Lung (tissue), 12 donors: ENCODE results near the gene SPPL2B. TPM values are rescaled to one million over a fixed set of nuclear protein-coding genes. Genes with fewer than 3 reads are reported as not detected.

Experiments used
- ATAC-seq: fragments of 200-7000 bp; cut with Tn5 transposase; one replicate; pipeline ENCODE4 v1.9.1; 2020; ENCODE audit warnings: moderate number of reproducible peaks; ENCODE audit not compliant: insufficient read depth, low FRiP score
- DNase-seq, 3 donors: peaks; one replicate each; pipeline ENCODE4 v3.0.0-alpha.2; 2013 to 2017
- H3K27ac ChIP-seq, 2 donors: one replicate each; pipeline ENCODE4 v1.5.1; 2013; ENCODE audit warnings: mild to moderate bottlenecking in 2 of 2, moderate library complexity in 2 of 2, control low read depth in 1 of 2, inconsistent platforms in 1 of 2, low read depth in 1 of 2, low read length in 1 of 2
- H3K27me3 ChIP-seq, 3 donors: one replicate each; pipeline ENCODE4 v1.5.1; 2013; ENCODE audit warnings: low read length in 2 of 3; ENCODE audit not compliant: control insufficient read depth in 3 of 3, insufficient read depth in 3 of 3
- H3K36me3 ChIP-seq, 4 donors: one replicate each; pipeline ENCODE4 v1.5.1; 2013; ENCODE audit warnings: low read length in 4 of 4, mild to moderate bottlenecking in 1 of 4, moderate library complexity in 1 of 4; ENCODE audit not compliant: control insufficient read depth in 4 of 4, insufficient read depth in 4 of 4
- H3K4me1 ChIP-seq, 5 donors: one replicate each; pipeline ENCODE4 v1.5.1; 2013; ENCODE audit warnings: low read length in 5 of 5, mild to moderate bottlenecking in 2 of 5, moderate library complexity in 1 of 5; ENCODE audit not compliant: control insufficient read depth in 5 of 5, insufficient read depth in 5 of 5
- H3K4me3 ChIP-seq: one replicate; pipeline ENCODE4 v1.5.1; 2013; ENCODE audit warnings: mild to moderate bottlenecking, control low read depth, moderate library complexity
- H3K9ac ChIP-seq, 2 donors: one replicate each; pipeline ENCODE4 v1.5.1; 2013; ENCODE audit warnings: low read length in 2 of 2, control low read depth in 1 of 2; ENCODE audit not compliant: insufficient read depth in 1 of 2
- H3K9me3 ChIP-seq, 4 donors: one replicate each; pipeline ENCODE4 v1.5.1; 2013; ENCODE audit warnings: low read length in 3 of 4, mild to moderate bottlenecking in 1 of 4, moderate library complexity in 1 of 4; ENCODE audit not compliant: control insufficient read depth in 4 of 4, insufficient read depth in 3 of 4
- WGBS, 2 donors: extraction: QIAGEN DNeasy Blood & Tissue Kit; methylation state at CpG; one replicate each; pipeline ENCODE4 v1.1.7; 2013; 5-methylcytosine and 5-hydroxymethylcytosine counted together
- polyA plus RNA-seq, 2 donors: library from polyadenylated mRNA; stranded (reverse); fragments of 200-250 nt; gene quantifications; one replicate each; pipeline ENCODE4 v1.2.1, GENCODE V29; 2013
- total RNA-seq, 2 donors: library from RNA; depleted of rRNA in 1 of 2; stranded (reverse); fragments of >200 nt in 1 of 2; gene quantifications; one replicate each; pipeline ENCODE4 v1.2.1, GENCODE V29; 2014 to 2021
- TF ChIP-seq, protein P1 (sequence below): IDR thresholded peaks from 2 replicates; pipeline ENCODE4 v1.5.1; 2012; ENCODE audit warnings: mild to moderate bottlenecking; ENCODE audit errors: control extremely low read depth, extremely low read depth
- donor health status: control.
- donor health status: control.
- donor health status: Bipolar disorder and iron deficiency.
- donor health status: healthy.
- donor health status: DM: yes; HTN: yes; CAD: no.

The SPPL2B gene
- total and polyA plus RNA-seq, 4 donors: 34.4 to 86.1 (median 48.8) TPM

DNA sequence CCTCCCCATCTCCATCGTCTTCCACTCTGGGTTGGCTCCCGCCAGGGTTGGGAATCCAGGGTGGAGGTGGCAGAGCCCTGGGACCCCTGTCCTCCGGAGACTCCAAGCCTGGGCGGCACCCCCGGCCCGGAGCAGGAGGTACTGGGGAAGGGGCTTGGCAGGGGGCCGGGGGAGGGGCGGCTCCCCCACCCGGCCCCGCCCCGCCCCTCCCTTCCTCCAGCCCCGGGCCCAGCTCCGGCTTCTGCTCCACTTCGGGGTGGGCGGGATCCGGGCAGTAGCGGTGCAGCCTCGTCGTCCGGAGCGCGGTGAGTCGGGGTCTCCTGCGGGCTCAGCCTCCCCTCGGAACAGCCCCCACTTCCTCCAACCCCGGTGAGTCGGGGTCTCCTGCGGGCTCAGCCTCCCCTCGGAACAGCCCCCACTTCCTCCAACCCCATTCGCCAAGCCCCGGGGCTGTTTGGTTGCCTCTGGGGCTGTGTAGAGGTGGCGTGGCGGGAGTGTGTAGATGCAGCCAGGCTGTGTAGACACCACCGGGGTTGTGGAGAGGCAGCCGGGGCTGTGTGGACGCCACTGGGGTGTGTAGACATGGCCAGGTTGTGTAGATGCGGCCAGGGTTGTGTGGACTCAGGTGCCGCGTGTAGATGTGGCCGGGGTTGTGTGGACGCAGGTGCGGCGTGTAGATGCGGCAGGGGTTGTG lies 31.7 kb downstream of the SPPL2B start, which contains the start of gene TMPRSS9:
TMPRSS9 (plus strand) TSS at position 274 of the 694 bp plus-strand sequence. CDS start 29,521 bp downstream, outside the sequence.
- Histone ChIP-seq H3K27ac (no peak within 1 kb of the TSS), H3K27me3 (peaks cover 0 to 38% (median 21%) of the 10 kb centered on the region in 3 donors), H3K36me3 (no peaks in the 10 kb centered on the region), H3K4me1 (no peaks in the 10 kb centered on the region), H3K9ac (no peak within 1 kb of the TSS), H3K9me3 (no peaks in the 10 kb centered on the region), H3K4me3 (no peak within 1 kb of the TSS)
- 22 to 28% methylated on average over 33 to 44 of the region's 44 CpGs for WGBS, 2 donors
- TF ChIP-seq, protein P1, sequence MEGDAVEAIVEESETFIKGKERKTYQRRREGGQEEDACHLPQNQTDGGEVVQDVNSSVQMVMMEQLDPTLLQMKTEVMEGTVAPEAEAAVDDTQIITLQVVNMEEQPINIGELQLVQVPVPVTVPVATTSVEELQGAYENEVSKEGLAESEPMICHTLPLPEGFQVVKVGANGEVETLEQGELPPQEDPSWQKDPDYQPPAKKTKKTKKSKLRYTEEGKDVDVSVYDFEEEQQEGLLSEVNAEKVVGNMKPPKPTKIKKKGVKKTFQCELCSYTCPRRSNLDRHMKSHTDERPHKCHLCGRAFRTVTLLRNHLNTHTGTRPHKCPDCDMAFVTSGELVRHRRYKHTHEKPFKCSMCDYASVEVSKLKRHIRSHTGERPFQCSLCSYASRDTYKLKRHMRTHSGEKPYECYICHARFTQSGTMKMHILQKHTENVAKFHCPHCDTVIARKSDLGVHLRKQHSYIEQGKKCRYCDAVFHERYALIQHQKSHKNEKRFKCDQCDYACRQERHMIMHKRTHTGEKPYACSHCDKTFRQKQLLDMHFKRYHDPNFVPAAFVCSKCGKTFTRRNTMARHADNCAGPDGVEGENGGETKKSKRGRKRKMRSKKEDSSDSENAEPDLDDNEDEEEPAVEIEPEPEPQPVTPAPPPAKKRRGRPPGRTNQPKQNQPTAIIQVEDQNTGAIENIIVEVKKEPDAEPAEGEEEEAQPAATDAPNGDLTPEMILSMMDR: no peak
- ATAC-seq (no peak), DNase-seq (no peak)

DNA sequence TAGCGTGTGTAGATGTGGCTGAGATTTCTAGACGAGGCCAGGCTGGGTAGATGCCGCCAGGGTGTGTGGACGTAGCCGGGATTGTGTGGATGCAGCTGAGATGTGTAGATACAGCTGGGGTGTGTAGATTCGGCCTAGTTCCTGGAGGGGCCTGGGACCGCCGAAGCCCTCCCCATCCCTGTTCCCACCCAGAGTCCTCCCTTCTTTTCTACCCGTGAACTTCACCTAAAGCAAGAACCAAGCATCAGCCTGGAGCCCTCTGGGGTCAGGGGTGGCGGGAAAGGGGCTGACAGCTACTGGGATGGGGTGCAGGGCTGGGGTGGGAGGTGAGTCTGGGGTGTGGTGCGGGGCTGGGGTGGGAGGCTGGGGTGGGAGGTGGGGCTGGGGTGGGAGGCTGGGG lies 32.3 kb downstream of the SPPL2B start:
- Histone ChIP-seq H3K9me3 (peaks cover 0 to 2% (median 0%) of the 10 kb centered on the region in 4 donors), H3K36me3 (no peaks in the 10 kb centered on the region), H3K4me1 (no peaks in the 10 kb centered on the region), H3K9ac (no peak overlapping the region), H3K27ac (no peak overlapping the region), H3K27me3 (peaks cover 0 to 38% (median 21%) of the 10 kb centered on the region in 3 donors), H3K4me3 (no peak overlapping the region)
- WGBS, 2 donors: 58 to 69% methylated on average over 11 of the region's 11 CpGs
- TF ChIP-seq, protein P1: no peak
- ATAC-seq (no peak), DNase-seq (no peak)

DNA sequence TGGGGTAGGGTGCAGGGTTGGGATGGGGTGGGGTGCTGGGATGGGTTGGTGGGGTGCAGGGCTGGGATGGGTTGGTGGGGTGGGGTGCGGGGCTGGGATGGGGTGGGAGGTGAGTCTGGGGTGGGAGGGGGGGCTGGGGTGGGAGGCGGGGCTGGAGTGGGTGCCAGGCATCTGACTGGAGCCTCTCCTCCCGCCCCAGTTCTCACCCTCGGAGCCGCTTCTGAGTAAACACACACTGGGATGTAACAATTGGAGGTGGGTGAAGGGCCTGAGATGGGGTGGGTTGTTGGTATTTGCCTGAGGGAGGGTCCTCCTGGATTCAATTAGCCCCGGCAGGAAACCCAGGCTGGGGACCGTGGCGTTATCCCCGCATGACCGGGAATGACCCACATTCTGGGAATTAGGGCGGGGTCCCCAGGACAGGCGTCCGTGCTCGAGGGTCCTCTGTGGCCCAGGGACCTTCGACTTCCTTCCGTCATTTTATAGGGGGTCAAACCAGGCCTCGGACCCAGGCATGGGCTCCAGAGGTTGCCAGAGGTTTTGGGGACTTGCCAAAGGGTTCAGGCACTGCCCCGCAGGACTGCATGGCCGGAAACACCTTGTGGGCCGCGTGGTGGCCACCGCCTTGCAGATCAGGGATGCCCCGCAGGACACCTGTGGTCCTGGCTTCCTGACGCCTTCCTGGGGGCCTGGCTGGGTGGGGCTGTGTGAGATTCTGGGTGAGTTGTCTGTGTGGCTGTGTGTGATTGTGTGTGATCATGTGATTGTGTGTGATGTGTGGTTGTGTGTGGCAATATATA lies 33.0 kb downstream of the SPPL2B start:
- peaks cover 0 to 38% (median 21%) of the 10 kb centered on the region in 3 donors for H3K27me3 ChIP-seq
- H3K27ac ChIP-seq: no peak overlapping the region
- DNase-seq (no peak), ATAC-seq (no peak)
- H3K9ac ChIP-seq: no peak overlapping the region
- TF ChIP-seq, protein P1: no peak
- 24 to 38% methylated on average over 23 to 24 of the region's 24 CpGs for WGBS, 2 donors
- no peak overlapping the region for H3K4me3 ChIP-seq
- no peaks in the 10 kb centered on the region for H3K36me3 ChIP-seq
- peaks cover 0 to 2% (median 0%) of the 10 kb centered on the region in 4 donors for H3K9me3 ChIP-seq
- H3K4me1 ChIP-seq: no peaks in the 10 kb centered on the region
